GM12878 (cell line): ENCODE data around the gene APOA4. TPM values are rescaled to one million over a fixed set of nuclear protein-coding genes. Genes with fewer than 3 reads are reported as not detected.

Experiments
- ATAC-seq: fragments of 200-7000 bp; cut with Tn5 transposase; 3 replicates; pipeline ENCODE4 v1.9.1; 2020; ENCODE audit warnings: mild to moderate bottlenecking, moderate library complexity
- BruUV-seq: library from RNA; stranded (reverse); fragments of 400-500 nt; replicated peaks from 2 replicates; lab custom pipeline; 2021; lab: Mats Ljungman, UMichigan
- CTCF ChIA-PET: fragments of 300-600 bp; sonication (Branson Sonifier 250); formaldehyde crosslinking; extraction: SDS; loops from one replicate; lab custom pipeline; 2021; ENCODE audit warnings: inconsistent platforms; lab: Yijun Ruan, JAX
- POLR2A ChIA-PET: fragments of 350-600 bp; formaldehyde crosslinking; extraction: SDS; loops from one replicate; lab custom pipeline; 2021; ENCODE audit warnings: inconsistent platforms; lab: Charles Lee
- RAD21 ChIA-PET: fragments of 300-600 bp; sonication (Branson Sonifier 250); formaldehyde crosslinking; loops from one replicate; lab custom pipeline; 2023; ENCODE audit warnings: antibody characterized with exemption; ENCODE audit not compliant: unreplicated experiment; lab: Charles Lee
- SMC1A ChIA-PET: fragments of 300-600 bp; sonication (Branson Sonifier 250); formaldehyde crosslinking; loops from one replicate; lab custom pipeline; 2023; ENCODE audit not compliant: unreplicated experiment, uncharacterized antibody; lab: Charles Lee
- DNase-seq: peaks from one replicate; pipeline ENCODE4 v3.0.0-alpha.2; 2011; ENCODE audit warnings: low read depth, low spot score
- FAIRE-seq: peaks from 3 replicates; lab custom pipeline; 2011; peaks lifted over from hg19 to GRCh38; lab: Jason Lieb, UNC
- H2AFZ ChIP-seq: 2 replicates; pipeline ENCODE4 v1.6.0; 2011; ENCODE audit warnings: low read depth, low read length, control low read depth; ENCODE audit not compliant: control insufficient read depth
- H3K27ac ChIP-seq: 2 replicates; pipeline ENCODE4 v1.5.1; 2011; ENCODE audit warnings: control low read depth; ENCODE audit not compliant: control insufficient read depth, insufficient read depth
- H3K27me3 ChIP-seq, 2 experiments: replicated peaks in 1 of 2; 2 replicates each; pipeline versions ENCODE4 v1.6.0 to v1.6.1; 2011; ENCODE audit warnings: low read length in 1 of 2; ENCODE audit not compliant: control insufficient read depth in 2 of 2, insufficient read depth in 2 of 2
- H3K36me3 ChIP-seq, 2 experiments: 2 replicates each; pipeline ENCODE4 v1.5.1; 2011; ENCODE audit warnings: low read length in 1 of 2; ENCODE audit not compliant: control insufficient read depth in 2 of 2, insufficient read depth in 2 of 2
- H3K4me1 ChIP-seq: 2 replicates; pipeline ENCODE4 v1.6.1; 2011; ENCODE audit warnings: mild to moderate bottlenecking, low read length, moderate library complexity, mixed read lengths; ENCODE audit not compliant: control insufficient read depth, insufficient read depth
- H3K4me2 ChIP-seq: 2 replicates; pipeline ENCODE4 v1.6.0; 2011; ENCODE audit warnings: control low read depth; ENCODE audit not compliant: control insufficient read depth, insufficient read depth
- H3K4me3 ChIP-seq: fragments of 200-600 bp; sonication (generic); 2 replicates; pipeline ENCODE4 v1.5.1; 2016
- H3K79me2 ChIP-seq: 2 replicates; pipeline ENCODE4 v1.6.0; 2011; ENCODE audit warnings: low read length; ENCODE audit not compliant: control insufficient read depth, insufficient read depth
- H3K9ac ChIP-seq: 2 replicates; pipeline ENCODE4 v1.8.0; 2011; ENCODE audit warnings: low read length, control low read depth, mixed read lengths; ENCODE audit not compliant: control insufficient read depth, insufficient read depth
- H3K9me3 ChIP-seq: replicated peaks from 3 replicates; pipeline ENCODE4 v1.5.1; 2011; ENCODE audit warnings: mild to moderate bottlenecking, low read length; ENCODE audit not compliant: control insufficient read depth, insufficient read depth
- H4K20me1 ChIP-seq: 2 replicates; pipeline ENCODE4 v1.6.0; 2011; ENCODE audit not compliant: control insufficient read depth, insufficient read depth
- ATF7 ChIP-seq: fragments of 450-650 bp; IDR thresholded peaks from 2 replicates; pipeline ENCODE4 v1.6.1; 2016; ENCODE audit warnings: low read depth, mild to moderate bottlenecking
- CEBPB ChIP-seq, 2 experiments: fragments of 150-350 bp in 1 of 2; IDR thresholded peaks; 2 replicates each; pipeline ENCODE4 v1.6.1; 2012 to 2014; ENCODE audit warnings: low read depth in 2 of 2, low read length in 2 of 2, borderline replicate concordance in 1 of 2, inconsistent platforms in 1 of 2
- KAT2A ChIP-seq: conservative IDR thresholded peaks from 2 replicates; pipeline ENCODE4 v1.6.1; 2011; ENCODE audit warnings: low read depth, low read length; ENCODE audit not compliant: control insufficient read depth
- MYC ChIP-seq: IDR thresholded peaks from 2 replicates; pipeline ENCODE4 v1.6.1; 2011; ENCODE audit warnings: mild to moderate bottlenecking, low read length, moderate library complexity, inconsistent platforms; ENCODE audit not compliant: insufficient read depth, insufficient replicate concordance, insufficient read length, severe bottlenecking
- NBN ChIP-seq: fragments of 450-650 bp; IDR thresholded peaks from 2 replicates; pipeline ENCODE4 v1.6.1; 2016
- WGBS: methylation state at CpG from one replicate; pipeline ENCODE4 v1.1.6; 2016; ENCODE audit warnings: low lambda C conversion rate; ENCODE audit not compliant: insufficient replicate concordance, insufficient coverage; ENCODE audit errors: missing lambda C conversion rate; 5-methylcytosine and 5-hydroxymethylcytosine counted together
- in situ Hi-C: fragments of 300-500 bp; cut with MboI; formaldehyde crosslinking; loops from 9 replicates; pipeline ENCODE4 v1.14.3; 2018; ENCODE audit warnings: mixed read lengths
- intact Hi-C: fragments of 100-400 bp; cut with micrococcal nuclease; formaldehyde crosslinking; loops from one replicate; pipeline ENCODE4 v1.14.2; 2022; ENCODE audit not compliant: unreplicated experiment
- polyA plus RNA-seq, 11 experiments: library from polyadenylated mRNA; depleted of rRNA in 4 of 11; unstranded in 6 of 11; stranded (reverse) in 5 of 11; fragments of >200 nt; fragmentation: Nextera tagmentation in 4 of 11; fragmentation: Illumina TruSeq in 1 of 11; extraction: Ambion mirVana in 4 of 11; extraction: Trizol in 1 of 11; gene quantifications; 1 replicate in 1 of 11; 2 replicates in 10 of 11; pipeline versions ENCODE4 v1.2.1 to v1.2.3, GENCODE V29; 2011 to 2016; ENCODE audit warnings: inconsistent platforms in 2 of 11, missing spikeins in 2 of 11, low read depth in 1 of 11
- total RNA-seq, 4 experiments: library from RNA; depleted of rRNA in 3 of 4; stranded (reverse); fragments of >200 nt in 3 of 4; fragmentation: Illumina TruSeq in 1 of 4; extraction: Trizol in 1 of 4; gene quantifications; 2 replicates each; pipeline versions ENCODE4 v1.2.1 to v1.2.3, GENCODE V29; 2013 to 2021
- TF ChIP-seq, protein P1 (sequence below): fragments of 450-650 bp; IDR thresholded peaks from 2 replicates; pipeline ENCODE4 v1.6.1; 2016; ENCODE audit warnings: mild to moderate bottlenecking, moderate library complexity, borderline replicate concordance
- TF ChIP-seq, protein P2 (sequence below): IDR thresholded peaks from 2 replicates; pipeline ENCODE4 v1.6.1; 2011; ENCODE audit warnings: borderline replicate concordance, low read depth, mild to moderate bottlenecking, moderate library complexity, low read length; ENCODE audit not compliant: insufficient read depth, poor library complexity, severe bottlenecking
- TF ChIP-seq, protein P3 (sequence below): fragments of 150-350 bp; IDR thresholded peaks from 2 replicates; pipeline ENCODE4 v1.6.1; 2016; ENCODE audit warnings: low read depth, low read length

APOA4 gene
- total and polyA plus RNA-seq, 10 of the 15 experiments (the other 5 are each of a cell fraction or from before 2014, with no cell fraction given), result not detected

DNA sequence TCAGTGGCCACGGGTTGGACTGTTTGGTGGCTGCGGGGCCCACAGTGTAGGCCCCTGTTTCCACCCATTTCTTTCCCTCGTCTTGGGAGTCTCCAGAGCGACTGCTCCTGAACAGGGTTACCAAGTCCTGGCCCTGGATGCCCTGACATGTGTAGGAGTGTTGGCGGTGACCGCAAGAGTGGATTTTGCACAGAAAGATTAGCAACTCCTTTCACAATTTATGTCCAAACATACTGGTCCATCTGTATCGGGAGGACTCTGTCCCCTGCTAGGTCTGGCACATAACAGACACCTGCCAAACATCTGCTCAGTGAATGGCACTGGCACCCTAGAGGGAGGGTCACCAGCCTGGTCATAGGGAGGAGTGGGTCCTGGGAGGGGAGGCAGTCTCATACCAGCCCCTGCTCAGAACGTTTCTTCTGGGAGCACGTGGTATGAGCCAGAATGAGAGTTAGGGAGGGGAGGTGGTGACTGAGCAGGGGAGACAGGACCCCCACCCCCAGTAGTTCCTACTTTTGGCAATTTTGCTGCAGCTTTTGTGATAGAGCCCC, 17.7 kb upstream of the APOA4 start (continued):
- no peak for TF ChIP-seq CEBPB (IDR thresholded peaks at IDR 0.05; ENCODE audit: borderline replicate concordance in 1 of 2, low read depth in 2 of 2, low read length in 2 of 2)
- TF ChIP-seq, all 136 proteins: peak for 0

DNA sequence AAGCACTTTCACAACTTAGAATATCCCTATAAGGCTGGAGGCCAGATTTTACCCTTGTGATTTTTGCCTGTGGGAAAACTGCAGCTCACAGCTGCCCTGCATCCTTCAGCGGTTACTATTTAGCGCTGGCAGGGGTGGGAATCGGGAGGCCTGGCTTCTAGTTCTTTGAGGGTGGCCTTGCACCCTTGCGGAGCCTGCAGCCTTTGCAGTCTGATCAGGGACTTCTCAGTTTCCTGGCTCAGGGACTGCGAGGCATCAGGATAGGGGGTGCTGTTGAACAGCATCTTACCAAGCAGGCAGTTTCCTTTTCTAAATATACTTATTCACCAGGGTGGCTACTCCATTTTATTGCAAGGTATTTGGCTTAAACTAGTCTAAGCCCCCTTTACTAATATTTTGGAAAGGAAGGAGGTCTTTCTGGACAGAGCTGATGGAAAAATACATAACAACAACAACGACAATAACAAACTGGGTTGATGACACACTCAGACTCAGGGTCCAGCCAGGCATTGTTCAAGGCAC, 17.2 kb upstream of the APOA4 start:
- Histone ChIP-seq H3K36me3 (peaks cover 0 to 7% of the 10 kb centered on the region in 2 experiments; a peak in 1 of 4 replicates), H3K4me2 (no peak overlapping the region), H3K79me2 (no peaks in the 10 kb centered on the region), H2AFZ (no peak overlapping the region), H3K27ac (no peak overlapping the region), H3K9me3 (no peaks in the 10 kb centered on the region), H3K9ac (no peak overlapping the region), H4K20me1 (no peaks in the 10 kb centered on the region), H3K27me3 (no peaks in the 10 kb centered on the region), H3K4me3 (no peak overlapping the region), H3K4me1 (peaks cover 6% of the 10 kb centered on the region; the same call in 1 of the 2 replicates)
- ChIA-PET CTCF (interaction anchor here (1.0 to 1.3 kb wide), 3 partner anchors 8 to 14 kb away, joined by 3 to 4 read pairs (median 3); no protein-coding TSS in a partner anchor), POLR2A (no interaction called here), RAD21 (interaction anchor here (0.7 kb wide), 1 partner anchor 140 kb away, joined by 3 read pairs; no protein-coding TSS in a partner anchor), SMC1A (interaction anchor here (1.2 to 2.5 kb wide), 3 partner anchors 13 to 266 kb away, joined by 3 to 9 read pairs (median 4); partner anchors contain the start of gene APOA5)
- DNase-seq (no peak), ATAC-seq (no peak), FAIRE-seq (no peak)
- WGBS, result 69% methylated on average over 6 of the region's 6 CpGs
- intact Hi-C loops, result no loop called here
- BruUV-seq, result no TSS peak
- in situ Hi-C loops, result no loop called here
- TF ChIP-seq, protein P1, sequence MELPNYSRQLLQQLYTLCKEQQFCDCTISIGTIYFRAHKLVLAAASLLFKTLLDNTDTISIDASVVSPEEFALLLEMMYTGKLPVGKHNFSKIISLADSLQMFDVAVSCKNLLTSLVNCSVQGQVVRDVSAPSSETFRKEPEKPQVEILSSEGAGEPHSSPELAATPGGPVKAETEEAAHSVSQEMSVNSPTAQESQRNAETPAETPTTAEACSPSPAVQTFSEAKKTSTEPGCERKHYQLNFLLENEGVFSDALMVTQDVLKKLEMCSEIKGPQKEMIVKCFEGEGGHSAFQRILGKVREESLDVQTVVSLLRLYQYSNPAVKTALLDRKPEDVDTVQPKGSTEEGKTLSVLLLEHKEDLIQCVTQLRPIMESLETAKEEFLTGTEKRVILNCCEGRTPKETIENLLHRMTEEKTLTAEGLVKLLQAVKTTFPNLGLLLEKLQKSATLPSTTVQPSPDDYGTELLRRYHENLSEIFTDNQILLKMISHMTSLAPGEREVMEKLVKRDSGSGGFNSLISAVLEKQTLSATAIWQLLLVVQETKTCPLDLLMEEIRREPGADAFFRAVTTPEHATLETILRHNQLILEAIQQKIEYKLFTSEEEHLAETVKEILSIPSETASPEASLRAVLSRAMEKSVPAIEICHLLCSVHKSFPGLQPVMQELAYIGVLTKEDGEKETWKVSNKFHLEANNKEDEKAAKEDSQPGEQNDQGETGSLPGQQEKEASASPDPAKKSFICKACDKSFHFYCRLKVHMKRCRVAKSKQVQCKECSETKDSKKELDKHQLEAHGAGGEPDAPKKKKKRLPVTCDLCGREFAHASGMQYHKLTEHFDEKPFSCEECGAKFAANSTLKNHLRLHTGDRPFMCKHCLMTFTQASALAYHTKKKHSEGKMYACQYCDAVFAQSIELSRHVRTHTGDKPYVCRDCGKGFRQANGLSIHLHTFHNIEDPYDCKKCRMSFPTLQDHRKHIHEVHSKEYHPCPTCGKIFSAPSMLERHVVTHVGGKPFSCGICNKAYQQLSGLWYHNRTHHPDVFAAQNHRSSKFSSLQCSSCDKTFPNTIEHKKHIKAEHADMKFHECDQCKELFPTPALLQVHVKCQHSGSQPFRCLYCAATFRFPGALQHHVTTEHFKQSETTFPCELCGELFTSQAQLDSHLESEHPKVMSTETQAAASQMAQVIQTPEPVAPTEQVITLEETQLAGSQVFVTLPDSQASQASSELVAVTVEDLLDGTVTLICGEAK, result no peak
- TF ChIP-seq, protein P2, sequence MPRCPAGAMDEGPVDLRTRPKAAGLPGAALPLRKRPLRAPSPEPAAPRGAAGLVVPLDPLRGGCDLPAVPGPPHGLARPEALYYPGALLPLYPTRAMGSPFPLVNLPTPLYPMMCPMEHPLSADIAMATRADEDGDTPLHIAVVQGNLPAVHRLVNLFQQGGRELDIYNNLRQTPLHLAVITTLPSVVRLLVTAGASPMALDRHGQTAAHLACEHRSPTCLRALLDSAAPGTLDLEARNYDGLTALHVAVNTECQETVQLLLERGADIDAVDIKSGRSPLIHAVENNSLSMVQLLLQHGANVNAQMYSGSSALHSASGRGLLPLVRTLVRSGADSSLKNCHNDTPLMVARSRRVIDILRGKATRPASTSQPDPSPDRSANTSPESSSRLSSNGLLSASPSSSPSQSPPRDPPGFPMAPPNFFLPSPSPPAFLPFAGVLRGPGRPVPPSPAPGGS, result no peak
- TF ChIP-seq NBN (no peak), ATF7 (no peak), KAT2A (no peak), MYC (no peak)
- TF ChIP-seq, protein P3, sequence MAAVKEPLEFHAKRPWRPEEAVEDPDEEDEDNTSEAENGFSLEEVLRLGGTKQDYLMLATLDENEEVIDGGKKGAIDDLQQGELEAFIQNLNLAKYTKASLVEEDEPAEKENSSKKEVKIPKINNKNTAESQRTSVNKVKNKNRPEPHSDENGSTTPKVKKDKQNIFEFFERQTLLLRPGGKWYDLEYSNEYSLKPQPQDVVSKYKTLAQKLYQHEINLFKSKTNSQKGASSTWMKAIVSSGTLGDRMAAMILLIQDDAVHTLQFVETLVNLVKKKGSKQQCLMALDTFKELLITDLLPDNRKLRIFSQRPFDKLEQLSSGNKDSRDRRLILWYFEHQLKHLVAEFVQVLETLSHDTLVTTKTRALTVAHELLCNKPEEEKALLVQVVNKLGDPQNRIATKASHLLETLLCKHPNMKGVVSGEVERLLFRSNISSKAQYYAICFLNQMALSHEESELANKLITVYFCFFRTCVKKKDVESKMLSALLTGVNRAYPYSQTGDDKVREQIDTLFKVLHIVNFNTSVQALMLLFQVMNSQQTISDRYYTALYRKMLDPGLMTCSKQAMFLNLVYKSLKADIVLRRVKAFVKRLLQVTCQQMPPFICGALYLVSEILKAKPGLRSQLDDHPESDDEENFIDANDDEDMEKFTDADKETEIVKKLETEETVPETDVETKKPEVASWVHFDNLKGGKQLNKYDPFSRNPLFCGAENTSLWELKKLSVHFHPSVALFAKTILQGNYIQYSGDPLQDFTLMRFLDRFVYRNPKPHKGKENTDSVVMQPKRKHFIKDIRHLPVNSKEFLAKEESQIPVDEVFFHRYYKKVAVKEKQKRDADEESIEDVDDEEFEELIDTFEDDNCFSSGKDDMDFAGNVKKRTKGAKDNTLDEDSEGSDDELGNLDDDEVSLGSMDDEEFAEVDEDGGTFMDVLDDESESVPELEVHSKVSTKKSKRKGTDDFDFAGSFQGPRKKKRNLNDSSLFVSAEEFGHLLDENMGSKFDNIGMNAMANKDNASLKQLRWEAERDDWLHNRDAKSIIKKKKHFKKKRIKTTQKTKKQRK, result no peak
